ENCODE data around the gene RIMKLA. TPM values are rescaled to one million over a fixed set of nuclear protein-coding genes. Genes with fewer than 3 reads are reported as not detected.
A peak's percentile ranks its signal among the peaks of the same experiment; 100 is the strongest.

The RIMKLA gene
- total RNA-seq, 4 donors from 2014 or later, result 1.8 to 5.3 (median 3.4) TPM

- no peak for DNase-seq (ENCODE audit: extremely low spot score)
- WGBS, result 97% methylated on average over 5 of the region's 5 CpGs
- intact Hi-C loops (cut with DNase I), result loop anchor here (10.0 kb wide), 1 partner anchor 280 kb away; no protein-coding TSS in a partner anchor
These were observed 73.8 kb downstream of the RIMKLA start for GRCh38 chr1:42454403-42454802.

GRCh38 chr1:42456010-42456753 lies 75.6 kb downstream of the RIMKLA start, which contains the start of the genes PPCS and ZMYND12:
PPCS (plus strand) TSS chr1:42456543; CDS start chr1:42456566, 23 bp downstream.
ZMYND12 (minus strand) TSS chr1:42456022; CDS start chr1:42455997, 25 bp downstream.
- peaks cover 0 to 31% (median 24%) of the 10 kb centered on the region in 4 donors for H3K36me3 ChIP-seq
- no peaks in the 10 kb centered on the region for H3K27me3 ChIP-seq
- DNase-seq (ENCODE audit: extremely low spot score), result peak; percentile 95
- H3K9me3 ChIP-seq, result no peaks in the 10 kb centered on the region
- intact Hi-C loops (cut with DNase I), result loop anchor here (5.0 to 10.0 kb wide), 3 partner anchors 74 to 281 kb away; partner anchors contain the start of genes FOXJ3 and RIMKLA
- WGBS, result 0% methylated on average over 21 of the region's 66 CpGs
- peak within 1 kb of the TSS; percentile 86 to 93 (median 90) for H3K27ac ChIP-seq (replicated peaks in 1 of 4)
- peak within 1 kb of the TSS; percentile 73 to 95 (median 88) for H3K4me3 ChIP-seq
- peaks cover 14 to 25% (median 24%) of the 10 kb centered on the region in 4 donors for H3K4me1 ChIP-seq
- TF ChIP-seq POLR2A (IDR thresholded peaks at IDR 0.05; ENCODE audit: low read depth), result peak; percentile 46
- peak; percentile 56 to 82 for TF ChIP-seq POLR2AphosphoS5 (IDR thresholded peaks at IDR 0.05)
- peak in 1 of 3 experiments; percentile 21 for TF ChIP-seq CTCF (IDR thresholded peaks at IDR 0.05)
- no peak for TF ChIP-seq EP300 (IDR thresholded peaks at IDR 0.05)

More at GRCh38 chr1:42454403-42454802, 73.8 kb downstream of the RIMKLA start:
- Histone ChIP-seq H3K27me3 (no peaks in the 10 kb centered on the region), H3K27ac (replicated peaks in 1 of 4) (no peak overlapping the region), H3K4me3 (no peak overlapping the region), H3K4me1 (peaks cover 14 to 25% (median 24%) of the 10 kb centered on the region in 4 donors), H3K9me3 (no peaks in the 10 kb centered on the region), H3K36me3 (peaks cover 0 to 15% (median 11%) of the 10 kb centered on the region in 4 donors)
- TF ChIP-seq POLR2A (IDR thresholded peaks at IDR 0.05; ENCODE audit: low read depth) (no peak), POLR2AphosphoS5 (IDR thresholded peaks at IDR 0.05) (no peak), EP300 (IDR thresholded peaks at IDR 0.05) (no peak), CTCF (IDR thresholded peaks at IDR 0.05) (no peak)

GRCh38 chr1:42456754-42457089 lies 76.1 kb downstream of the RIMKLA start:
- no peak for TF ChIP-seq CTCF (IDR thresholded peaks at IDR 0.05)
- TF ChIP-seq POLR2AphosphoS5 (IDR thresholded peaks at IDR 0.05), result no peak
- Histone ChIP-seq H3K27ac (replicated peaks in 1 of 4) (peak overlapping the region; percentile 86 to 93 (median 90)), H3K9me3 (no peaks in the 10 kb centered on the region), H3K4me3 (peak overlapping the region; percentile 73 to 95 (median 88)), H3K27me3 (no peaks in the 10 kb centered on the region), H3K36me3 (peaks cover 0 to 31% (median 25%) of the 10 kb centered on the region in 4 donors), H3K4me1 (peaks cover 14 to 25% (median 24%) of the 10 kb centered on the region in 4 donors)
- 7% methylated on average over 5 of the region's 23 CpGs for WGBS
- intact Hi-C loops (cut with DNase I), result loop anchor here (5.0 to 10.0 kb wide), 3 partner anchors 74 to 282 kb away; partner anchors contain the start of genes FOXJ3 and RIMKLA
- DNase-seq (ENCODE audit: extremely low spot score), result no peak

GRCh38 chr1:42461196-42461595 lies 80.6 kb downstream of the RIMKLA start:
- WGBS, result 85% methylated on average over 2 of the region's 2 CpGs
- Histone ChIP-seq H3K9me3 (no peaks in the 10 kb centered on the region), H3K36me3 (peaks cover 0 to 31% (median 25%) of the 10 kb centered on the region in 4 donors), H3K27me3 (no peaks in the 10 kb centered on the region), H3K27ac (replicated peaks in 1 of 4) (no peak overlapping the region), H3K4me3 (no peak overlapping the region), H3K4me1 (peaks cover 27 to 36% (median 32%) of the 10 kb centered on the region in 4 donors)
- DNase-seq (ENCODE audit: extremely low spot score), result no peak
- intact Hi-C loops (cut with DNase I), result loop anchor here (10.0 kb wide), 1 partner anchor 224 kb away; the partner anchor contains the start of gene YBX1
- TF ChIP-seq EP300 (IDR thresholded peaks at IDR 0.05) (no peak), CTCF (IDR thresholded peaks at IDR 0.05) (no peak), POLR2AphosphoS5 (IDR thresholded peaks at IDR 0.05) (no peak), POLR2A (IDR thresholded peaks at IDR 0.05; ENCODE audit: low read depth) (no peak)
